LNCAP (cell line): Measurements from ENCODE around the gene SUOX.
A peak's percentile ranks its signal among the peaks of the same experiment; 100 is the strongest.

Experiments used
- TF ChIP-seq, protein P1 (sequence below): fragments of 450-650 bp; IDR thresholded peaks from 2 replicates; pipeline ENCODE4 v1.5.1; 2017; ENCODE audit warnings: mild to moderate bottlenecking

The SUOX gene

DNA sequence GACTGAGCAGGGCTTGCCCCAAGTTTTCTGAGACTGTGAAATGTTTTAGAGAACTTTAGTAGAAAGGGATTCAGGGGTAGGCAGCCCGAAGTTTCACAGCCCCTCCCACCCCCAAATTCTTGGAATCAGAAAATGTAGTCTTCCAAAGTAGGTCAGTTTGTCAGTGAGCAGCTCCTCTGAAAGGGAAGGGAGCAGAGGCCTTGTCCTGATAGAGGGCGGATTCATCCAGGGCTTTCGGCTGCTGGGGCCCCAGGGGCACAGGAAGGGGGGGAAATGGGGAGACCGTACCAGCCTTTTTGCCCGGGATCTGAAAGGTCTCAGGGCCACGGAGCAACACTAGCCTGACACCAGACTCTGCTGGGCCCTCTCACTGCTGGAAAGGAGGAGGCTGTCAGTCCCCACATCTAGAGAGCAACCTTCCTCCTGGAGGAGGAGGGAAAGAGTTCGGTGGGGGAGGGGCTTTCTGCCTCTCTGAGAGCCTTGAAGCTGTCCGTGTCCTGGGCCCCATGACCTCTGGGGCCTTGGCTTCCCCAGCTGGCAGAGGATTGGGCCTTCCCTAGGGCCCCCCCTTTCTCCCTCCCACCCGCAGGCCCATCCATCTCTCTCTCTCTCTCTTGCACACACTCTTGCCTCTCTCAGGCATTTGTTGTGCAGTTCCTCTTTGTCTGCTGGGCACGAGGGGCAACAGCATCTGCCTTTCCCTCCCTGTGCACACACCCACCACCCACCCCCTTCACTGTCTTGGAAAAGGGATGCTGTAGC lies 23.5 kb downstream of the SUOX start, which contains the start of gene IKZF4:
Gene IKZF4, plus strand, starts transcription at position 621 of the 762 bp plus-strand sequence. CDS start 451 bp downstream, outside the sequence.
- TF ChIP-seq, protein P1, sequence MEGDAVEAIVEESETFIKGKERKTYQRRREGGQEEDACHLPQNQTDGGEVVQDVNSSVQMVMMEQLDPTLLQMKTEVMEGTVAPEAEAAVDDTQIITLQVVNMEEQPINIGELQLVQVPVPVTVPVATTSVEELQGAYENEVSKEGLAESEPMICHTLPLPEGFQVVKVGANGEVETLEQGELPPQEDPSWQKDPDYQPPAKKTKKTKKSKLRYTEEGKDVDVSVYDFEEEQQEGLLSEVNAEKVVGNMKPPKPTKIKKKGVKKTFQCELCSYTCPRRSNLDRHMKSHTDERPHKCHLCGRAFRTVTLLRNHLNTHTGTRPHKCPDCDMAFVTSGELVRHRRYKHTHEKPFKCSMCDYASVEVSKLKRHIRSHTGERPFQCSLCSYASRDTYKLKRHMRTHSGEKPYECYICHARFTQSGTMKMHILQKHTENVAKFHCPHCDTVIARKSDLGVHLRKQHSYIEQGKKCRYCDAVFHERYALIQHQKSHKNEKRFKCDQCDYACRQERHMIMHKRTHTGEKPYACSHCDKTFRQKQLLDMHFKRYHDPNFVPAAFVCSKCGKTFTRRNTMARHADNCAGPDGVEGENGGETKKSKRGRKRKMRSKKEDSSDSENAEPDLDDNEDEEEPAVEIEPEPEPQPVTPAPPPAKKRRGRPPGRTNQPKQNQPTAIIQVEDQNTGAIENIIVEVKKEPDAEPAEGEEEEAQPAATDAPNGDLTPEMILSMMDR: no peak

DNA sequence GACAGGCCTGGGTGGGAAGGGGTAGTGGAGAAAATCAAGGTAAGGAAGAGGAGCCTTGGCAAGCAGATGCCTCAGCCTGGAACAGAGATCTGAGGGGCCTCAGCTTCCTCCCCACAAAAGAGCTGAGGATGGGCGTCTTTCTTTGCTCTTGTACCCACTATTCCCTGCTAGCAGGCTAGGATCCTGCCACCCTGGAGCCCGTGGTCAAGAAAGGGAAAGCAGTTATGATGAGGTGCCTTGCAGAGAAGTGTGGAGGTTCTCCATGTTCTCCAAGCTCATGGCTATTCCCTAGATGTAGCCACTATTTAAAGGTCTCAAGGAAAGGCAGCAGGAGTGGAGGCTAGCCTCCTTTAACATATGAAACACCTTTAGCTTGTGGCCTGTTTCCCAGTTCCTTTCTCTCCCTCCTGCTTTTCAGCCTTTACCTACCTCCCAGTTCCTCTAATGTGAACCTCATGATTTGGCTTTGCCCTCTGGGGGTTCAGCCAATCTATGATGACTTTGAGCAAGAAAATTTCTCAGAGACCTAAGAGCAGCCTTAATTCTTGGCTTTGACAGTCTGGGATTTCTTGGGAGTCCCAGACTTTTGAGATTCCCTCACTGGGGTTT lies 24.9 kb downstream of the SUOX start:
- TF ChIP-seq, protein P1: no peak

DNA sequence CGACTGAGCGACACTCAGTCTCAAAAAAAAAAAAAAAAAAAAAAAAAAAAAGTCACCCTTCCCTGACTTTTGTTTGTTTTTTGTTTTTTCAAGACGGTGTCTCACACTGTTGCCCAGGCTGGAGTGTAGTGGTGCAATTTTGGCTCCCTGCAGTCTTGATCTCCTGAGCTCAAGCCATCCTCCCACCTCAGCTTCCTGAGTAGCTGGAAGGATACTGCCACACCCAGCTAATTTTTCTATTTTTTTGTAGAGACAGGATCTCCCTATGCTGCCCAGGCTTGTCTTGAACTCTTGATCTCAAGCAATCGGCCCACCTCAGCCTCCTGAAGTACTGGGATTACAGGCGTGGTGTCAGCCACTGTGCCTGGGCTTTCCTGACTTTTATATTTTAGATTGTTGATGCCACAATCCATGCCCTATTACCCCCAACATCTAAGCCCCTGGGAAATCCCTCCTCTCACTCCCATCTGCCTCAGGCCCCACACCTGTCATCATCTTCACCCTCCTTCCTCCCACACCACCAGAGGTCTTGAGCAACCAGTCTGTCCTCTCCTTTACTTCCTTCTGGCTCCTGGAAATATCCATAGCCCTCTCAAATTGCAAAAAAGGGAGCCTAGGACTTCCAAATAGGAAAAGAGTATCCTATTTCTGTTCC lies 31.6 kb downstream of the SUOX start:
- TF ChIP-seq, protein P1: no peak

DNA sequence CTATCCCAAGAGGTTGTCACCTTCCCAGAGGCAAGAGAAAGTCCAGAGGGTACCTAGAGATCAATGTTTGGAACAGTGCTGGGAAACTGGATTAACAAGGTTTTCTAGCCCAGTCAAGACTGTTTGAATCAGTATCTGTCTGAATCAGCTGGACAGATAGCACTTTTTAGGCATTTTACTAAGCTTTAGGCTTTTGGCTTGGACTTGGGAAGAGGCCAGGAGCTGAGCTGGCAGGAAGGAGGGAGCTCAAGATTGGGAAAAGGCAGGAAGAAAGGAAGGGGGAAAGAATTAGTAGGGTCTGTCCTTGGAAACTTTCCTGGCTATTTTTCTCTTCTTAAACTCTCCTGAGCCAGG lies 32.1 kb downstream of the SUOX start:
- TF ChIP-seq, protein P1: no peak

DNA sequence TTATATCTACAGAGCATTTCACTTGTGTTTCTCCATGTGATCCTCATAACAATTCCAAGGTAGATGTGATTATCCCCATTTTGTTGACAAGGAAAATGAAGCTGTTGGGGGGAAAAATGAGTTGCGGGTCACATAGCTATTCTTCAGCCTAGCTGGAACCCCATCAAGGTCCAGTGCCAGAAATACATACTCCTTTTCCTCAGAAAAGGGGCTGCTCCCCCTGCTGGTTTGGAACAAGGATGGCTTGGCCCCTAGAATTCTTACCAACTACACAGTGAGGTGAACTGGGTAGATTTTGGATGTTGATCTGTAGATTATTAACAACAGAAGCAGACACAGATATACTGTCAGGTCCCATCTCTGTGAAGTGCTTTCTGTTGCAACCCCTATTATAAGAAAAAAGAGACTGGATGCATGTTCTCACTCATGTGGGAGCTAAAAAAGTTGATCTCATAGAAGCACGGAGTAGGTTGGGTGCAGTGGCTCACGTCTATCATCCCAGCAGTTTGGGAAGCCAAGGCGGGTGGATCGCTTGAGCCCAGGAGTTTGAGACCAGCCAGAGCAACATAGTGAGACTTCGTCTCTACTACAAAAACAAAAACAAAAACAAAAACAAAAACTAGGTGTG lies 32.7 kb downstream of the SUOX start:
- TF ChIP-seq, protein P1: peak; percentile 65

DNA sequence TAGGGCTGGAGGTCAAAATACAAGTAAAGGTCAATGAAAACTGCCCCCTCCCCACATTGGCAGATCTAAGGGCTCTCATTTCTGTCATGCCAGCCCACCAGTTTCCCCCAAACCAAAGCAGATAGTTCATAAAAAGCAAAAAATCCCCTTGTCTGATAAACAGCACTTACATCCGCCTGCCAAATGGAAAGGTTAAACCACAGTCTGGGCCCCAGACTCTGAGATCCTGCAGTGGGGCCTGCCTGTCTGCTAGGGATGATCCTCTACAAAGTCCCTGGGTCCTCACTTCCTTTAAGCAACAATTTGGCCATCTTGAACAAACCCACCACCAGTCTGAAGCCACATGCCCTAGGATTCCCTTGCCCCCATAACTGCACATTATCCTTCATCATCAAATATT lies 34.9 kb downstream of the SUOX start:
- TF ChIP-seq, protein P1: no peak

DNA sequence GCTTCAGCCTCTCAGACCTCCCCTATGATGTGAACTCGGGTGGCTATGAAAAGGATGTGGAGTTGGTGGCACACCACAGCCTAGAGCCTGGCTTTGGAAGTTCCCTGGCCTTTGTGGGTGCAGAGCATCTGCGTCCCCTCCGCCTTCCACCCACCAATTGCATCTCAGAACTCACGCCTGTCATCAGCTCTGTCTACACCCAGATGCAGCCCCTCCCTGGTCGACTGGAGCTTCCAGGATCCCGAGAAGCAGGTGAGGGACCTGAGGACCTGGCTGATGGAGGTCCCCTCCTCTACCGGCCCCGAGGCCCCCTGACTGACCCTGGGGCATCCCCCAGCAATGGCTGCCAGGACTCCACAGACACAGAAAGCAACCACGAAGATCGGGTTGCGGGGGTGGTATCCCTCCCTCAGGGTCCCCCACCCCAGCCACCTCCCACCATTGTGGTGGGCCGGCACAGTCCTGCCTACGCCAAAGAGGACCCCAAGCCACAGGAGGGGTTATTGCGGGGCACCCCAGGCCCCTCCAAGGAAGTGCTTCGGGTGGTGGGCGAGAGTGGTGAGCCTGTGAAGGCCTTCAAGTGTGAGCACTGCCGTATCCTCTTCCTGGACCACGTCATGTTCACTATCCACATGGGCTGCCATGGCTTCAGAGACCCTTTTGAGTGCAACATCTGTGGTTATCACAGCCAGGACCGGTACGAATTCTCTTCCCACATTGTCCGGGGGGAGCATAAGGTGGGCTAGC lies 37.7 kb downstream of the SUOX start:
- TF ChIP-seq, protein P1: no peak
